Cortex of kidney (tissue), 1 donor: ENCODE measurements around the gene ORC4.

Source experiments
- DNase-seq: peaks from one replicate; lab custom pipeline; 2025; lab: John Stamatoyannopoulos, UW

The ORC4 gene

DNA sequence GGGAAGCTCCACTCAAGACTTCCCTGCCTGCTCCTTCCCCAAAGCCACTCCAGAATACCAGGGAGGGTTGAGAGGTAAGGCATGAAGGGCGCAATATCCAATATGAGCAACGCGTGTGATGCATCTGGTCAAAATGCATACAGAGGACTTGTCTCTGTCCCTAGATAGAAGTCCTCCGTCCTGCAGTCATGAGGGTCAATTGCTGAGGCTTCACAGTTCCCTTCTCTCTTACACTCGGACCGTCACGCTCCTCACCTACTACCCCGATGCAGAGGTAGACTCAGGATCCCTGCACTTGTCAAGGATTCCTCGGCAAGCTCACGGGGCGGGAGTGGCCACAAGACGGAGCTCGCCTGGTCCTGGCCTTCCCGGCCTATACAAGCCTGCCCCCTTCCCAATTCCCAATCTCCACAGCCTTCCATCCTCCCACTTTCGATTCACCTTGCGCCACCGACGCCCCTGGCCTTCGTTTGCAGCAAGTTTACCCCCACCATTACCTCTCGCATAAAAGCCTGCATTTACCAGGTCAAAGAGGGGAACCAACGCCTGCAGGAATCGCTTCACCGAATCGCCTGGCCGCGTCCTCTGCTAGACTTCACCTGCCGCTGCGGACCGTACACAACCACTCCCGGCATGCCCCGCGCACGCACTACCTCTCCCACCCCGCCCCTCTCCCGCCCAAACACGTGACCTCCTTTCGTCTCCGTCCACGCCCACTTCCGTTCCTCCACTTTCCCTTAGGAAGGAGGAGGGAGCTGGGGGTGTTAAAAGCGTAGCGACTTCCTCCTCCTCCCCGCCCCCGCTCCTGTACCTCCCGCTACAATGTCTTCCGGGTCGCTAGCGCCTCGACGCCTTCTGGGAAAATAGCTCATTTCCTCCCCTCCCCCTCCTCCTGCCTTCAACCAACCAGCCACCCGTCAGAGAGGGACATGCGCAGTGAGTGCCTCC, at the start of gene ORC4:
Gene ORC4 (minus strand): TSS at position 627 of the 948 bp plus-strand sequence. CDS start 44,779 bp downstream, outside the sequence.
- no peak for DNase-seq

- no peak for DNase-seq
Observed at GRCh38 chr2:148067801-148068200, 47.3 kb upstream of the ORC4 start.

DNA sequence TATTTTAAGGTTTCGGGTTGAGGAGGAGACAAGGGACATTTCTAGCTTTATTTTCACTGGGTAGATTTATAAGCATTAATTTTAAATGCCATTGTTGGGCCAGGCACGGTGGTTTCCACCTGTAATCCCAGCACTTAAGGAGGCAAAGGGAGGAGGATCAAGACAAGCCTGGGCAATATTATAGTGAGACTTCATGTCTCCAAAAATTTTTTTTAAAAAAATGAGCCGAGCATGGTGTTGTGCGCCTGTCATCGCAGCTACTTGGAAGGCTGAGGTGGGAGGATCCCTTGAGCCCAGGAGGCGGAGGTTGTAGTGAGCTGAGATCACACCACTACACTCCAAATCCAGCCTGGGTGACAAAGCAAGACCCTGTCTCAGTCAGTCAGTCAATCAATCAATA, 45.4 kb upstream of the ORC4 start:
- no peak for DNase-seq

DNA sequence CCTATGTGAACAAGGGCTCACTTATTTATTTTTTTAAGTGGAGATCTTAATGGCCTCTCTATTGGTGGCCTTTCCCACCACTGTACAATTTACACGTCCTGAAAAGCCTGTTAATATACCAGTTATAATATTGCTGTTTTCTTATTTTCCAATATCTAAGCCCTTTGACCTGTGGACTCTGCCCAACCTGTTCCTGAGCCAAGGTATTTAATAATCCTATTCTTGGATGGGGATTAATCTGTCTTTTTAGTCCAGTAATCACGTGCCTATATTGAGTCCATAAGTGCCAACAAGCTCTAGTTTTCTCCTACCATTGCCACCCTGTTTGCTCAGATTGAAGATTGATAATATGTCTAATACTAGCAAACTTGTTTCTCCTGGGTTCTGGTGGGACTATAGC, 43.1 kb upstream of the ORC4 start:
- no peak for DNase-seq

DNA sequence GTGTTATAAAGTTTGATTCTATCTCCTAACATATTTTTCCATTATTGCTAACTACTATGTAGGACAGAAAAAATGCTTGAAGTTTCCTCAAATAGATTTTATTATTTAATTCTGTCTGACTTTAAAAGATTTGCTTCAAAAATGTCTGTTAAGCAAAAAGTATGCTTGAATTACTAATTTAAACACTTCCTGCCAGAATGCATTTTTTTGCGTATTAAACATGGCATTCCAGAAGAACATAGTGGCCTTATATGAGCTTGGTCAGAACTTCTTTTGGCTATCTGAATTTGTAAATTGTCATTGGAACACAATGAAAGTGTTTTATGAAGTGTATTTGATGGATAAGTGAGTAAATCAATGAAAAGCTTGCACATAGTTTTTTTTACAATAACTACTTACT, 38.1 kb upstream of the ORC4 start:
- no peak for DNase-seq

GRCh38 chr2:148052687-148053086, 32.1 kb upstream of the ORC4 start:
- DNase-seq, result no peak

DNA sequence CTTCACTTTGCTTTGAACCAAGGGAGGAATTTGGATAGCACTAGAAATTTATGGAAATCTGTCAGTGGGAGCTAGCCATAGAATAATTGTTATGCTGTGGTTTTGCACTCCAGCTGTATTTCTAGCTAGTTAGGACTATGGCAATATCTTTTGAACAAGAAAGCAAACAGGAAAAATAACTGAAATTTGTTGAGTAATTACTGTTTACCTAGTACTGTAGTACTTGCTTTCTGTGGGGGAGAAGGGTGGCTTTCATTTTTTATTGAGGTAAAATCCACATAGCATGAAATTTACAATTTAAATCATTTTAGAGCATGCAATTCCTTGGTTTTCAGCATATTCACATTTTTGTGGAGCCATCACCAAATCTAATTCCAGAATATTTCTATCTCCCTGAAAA, 28.7 kb upstream of the ORC4 start:
- no peak for DNase-seq

DNA sequence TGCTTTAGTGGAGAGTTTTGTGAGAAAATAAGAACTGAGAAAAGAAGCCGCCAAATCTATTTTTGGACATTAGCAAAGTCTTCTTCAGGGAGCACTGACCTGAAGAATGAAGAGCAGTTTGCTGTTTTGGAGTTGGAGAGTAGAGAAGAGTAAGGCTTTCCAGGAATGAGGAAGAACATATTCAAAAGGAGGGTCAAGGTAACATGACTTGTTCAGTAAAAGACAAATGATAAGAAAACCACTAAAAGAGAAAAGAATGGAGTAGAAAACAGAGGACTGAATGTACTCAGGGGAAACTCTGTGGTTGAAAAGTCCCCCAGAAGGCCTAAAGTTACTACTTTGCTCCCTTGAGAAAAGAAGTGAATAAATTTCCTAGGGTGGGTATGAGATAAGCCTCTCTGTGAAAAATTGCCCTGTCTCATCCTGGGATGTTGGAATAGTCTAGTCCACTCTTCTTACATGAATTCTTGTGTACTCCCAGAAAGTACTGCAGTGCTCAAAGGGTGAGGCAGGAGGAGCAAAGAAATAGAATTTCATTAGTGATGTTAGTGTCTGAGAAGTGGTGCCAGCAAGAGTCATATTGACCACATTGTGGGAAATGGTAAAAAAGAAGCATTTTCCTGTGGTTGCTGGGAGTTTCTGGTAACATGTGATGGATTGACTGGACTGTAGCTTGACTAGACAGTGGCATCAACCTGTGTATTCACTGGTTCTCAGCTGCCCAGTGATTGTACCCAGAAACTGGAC, 28.1 kb upstream of the ORC4 start:
- no peak for DNase-seq

DNA sequence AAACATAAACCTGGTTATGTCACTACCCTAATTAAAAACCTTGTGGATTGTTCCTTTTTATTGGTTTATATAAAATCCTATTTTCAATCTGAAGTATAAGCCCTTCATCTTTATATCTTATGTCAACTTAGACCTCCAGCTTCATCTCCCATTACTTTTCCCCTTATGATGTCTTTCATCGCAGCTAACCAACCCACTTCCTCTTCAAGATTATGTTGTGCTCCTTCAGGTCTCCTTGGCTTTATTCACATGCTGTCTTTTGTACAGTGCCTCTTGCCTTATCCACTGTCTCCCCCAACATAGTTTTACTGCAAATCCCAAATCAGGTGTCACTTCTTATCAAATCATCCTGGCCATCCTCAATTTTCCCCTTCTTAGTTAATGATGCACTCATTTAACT, 26.3 kb upstream of the ORC4 start:
- DNase-seq, result no peak

GRCh38 chr2:148044322-148044721, 23.8 kb upstream of the ORC4 start:
- no peak for DNase-seq

GRCh38 chr2:148042219-148042618, 21.7 kb upstream of the ORC4 start:
- DNase-seq, result no peak

- no peak for DNase-seq
Observed at GRCh38 chr2:148039783-148040182, 19.2 kb upstream of the ORC4 start.

DNA sequence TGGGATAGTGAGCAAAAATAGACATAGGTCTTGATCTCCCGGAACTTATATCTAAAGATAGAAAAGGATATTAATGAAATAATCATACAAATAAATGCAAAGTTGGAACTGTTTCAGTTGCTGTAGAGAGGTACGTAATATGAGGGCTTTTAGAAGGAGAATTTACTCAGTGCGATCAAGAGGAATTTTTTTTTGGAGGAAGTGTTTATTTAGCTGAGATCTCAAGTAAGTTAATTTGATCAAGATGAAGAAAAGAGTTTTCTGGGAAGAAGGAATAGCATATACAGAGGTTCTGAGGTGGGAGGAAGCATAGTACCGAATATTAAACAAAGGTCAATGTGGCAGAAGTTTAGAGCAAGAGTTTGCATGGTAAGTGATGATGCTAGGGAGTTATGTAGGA, 11.7 kb upstream of the ORC4 start:
- no peak for DNase-seq

- no peak for DNase-seq
Observed at GRCh38 chr2:148031152-148031551, 10.6 kb upstream of the ORC4 start.

DNA sequence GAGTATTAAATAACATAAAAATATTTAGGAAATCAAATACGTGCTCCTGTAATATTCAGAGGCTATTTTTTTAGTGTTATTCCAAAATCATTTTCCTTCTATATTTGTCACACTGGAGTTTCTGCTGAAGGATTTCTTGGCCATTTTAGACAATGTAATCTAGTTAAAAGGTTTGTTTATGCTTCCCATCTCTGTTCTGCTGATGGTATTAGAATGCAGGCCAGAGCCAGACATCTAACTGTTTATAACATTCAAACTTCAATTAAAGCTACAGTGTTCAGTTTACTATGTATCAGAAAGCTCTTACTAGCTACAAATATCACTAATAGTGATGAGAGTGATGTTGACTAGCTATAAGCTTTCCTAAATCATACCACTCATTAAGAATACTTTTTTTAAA, 8.2 kb upstream of the ORC4 start:
- no peak for DNase-seq

DNA sequence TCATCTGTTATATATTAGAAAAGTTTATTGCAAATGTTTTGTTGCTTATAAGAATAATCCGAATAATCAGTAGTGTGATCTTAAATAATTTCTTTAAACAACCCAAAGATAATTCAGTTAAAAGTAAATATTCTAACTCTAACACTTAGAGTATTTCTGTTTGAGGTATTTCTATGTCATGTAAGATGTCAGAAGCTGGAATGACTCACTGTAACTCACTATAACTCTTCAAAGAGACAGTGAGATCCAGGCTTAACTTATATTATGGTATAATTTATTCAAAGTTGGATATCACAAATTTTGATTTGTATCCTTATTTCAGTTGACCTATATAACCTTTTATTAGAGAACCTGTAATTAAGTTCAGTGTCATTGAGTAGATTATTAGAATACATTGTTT, 7.3 kb upstream of the ORC4 start:
- no peak for DNase-seq

DNA sequence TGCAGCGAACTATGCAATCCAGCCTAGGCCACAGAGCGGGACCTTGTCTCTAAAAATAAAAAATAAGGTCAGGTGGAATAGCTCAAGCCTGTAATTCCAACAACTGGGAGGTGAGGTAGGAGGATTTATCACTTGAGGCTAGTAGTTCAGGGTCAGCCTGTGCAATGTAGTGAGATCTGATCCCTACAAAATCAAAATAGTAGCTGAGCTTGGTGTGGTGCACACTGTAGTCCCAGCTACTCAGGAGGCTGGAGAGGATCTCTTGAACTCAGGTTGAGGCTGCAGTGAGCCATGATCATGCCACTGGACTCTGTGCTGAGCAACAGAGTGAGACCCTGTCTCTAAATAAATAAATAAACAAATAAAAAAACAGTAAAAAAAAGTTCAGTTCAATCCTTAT, 6.0 kb upstream of the ORC4 start:
- DNase-seq, result no peak

GRCh38 chr2:148023861-148024260, 3.3 kb upstream of the ORC4 start:
- no peak for DNase-seq

DNA sequence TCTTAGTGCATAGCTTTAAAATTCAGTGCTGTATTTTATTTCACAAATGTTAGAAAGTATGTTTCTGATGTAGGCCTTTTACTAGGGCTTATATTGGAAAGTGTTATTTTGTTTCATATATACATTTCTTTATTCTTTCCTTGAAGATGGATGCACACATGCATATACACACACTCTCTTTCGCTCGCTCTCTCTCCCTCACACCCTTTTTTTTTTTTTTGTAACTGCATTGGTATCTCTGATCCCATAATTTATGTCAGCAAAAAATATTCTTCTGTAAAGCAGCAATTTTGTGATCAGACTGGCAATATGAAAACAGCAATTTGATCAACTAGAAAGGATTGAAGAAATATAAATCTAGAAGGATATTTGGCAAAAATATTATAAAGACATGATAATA, 2.3 kb upstream of the ORC4 start:
- no peak for DNase-seq

DNA sequence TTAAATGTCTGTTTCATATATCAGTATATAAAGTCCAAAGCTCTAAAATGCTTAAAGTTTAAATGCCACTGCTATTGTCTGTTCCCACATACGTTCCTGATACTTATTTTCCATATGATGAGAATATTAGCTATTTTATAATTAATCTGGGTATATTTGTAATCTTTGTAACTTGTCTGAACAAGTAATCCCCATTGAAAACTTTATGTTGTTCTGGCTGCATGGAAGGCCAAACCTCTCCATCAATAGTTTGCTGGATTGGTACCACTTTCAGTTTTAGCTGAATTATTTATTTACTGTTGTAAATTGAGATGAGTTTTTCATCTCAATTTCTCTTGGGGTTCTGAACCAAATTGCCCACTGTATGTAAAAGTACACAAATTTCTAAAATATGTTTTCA, 1.8 kb upstream of the ORC4 start:
- no peak for DNase-seq

- no peak for DNase-seq
Observed at GRCh38 chr2:148021886-148022285, 1.3 kb upstream of the ORC4 start.

- DNase-seq, result no peak
Observed at GRCh38 chr2:148021059-148021861, 723 bp upstream of the ORC4 start, which contains the start of gene MBD5. Gene MBD5 (plus strand): TSS chr2:148021091.
